ENCODE measurements around the gene NTN3.

Gene NTN3

GRCh38 chr16:2466667-2467527, 4.2 kb upstream of the NTN3 start:
- no peak for FAIRE-seq

GRCh38 chr16:2467528-2468232, 3.4 kb upstream of the NTN3 start:
- no peak for FAIRE-seq

- FAIRE-seq, result no peak
Observed at GRCh38 chr16:2468233-2468724, 2.8 kb upstream of the NTN3 start.

- no peak for FAIRE-seq
Observed at GRCh38 chr16:2468725-2469398, 2.2 kb upstream of the NTN3 start.

- no peak for FAIRE-seq
Observed at GRCh38 chr16:2469399-2470233, 1.5 kb upstream of the NTN3 start.

GRCh38 chr16:2470234-2470601, 879 bp upstream of the NTN3 start:
- FAIRE-seq, result no peak

- no peak for FAIRE-seq
Observed at GRCh38 chr16:2470603-2471015, 488 bp upstream of the NTN3 start.

- no peak for FAIRE-seq
Observed at GRCh38 chr16:2471653-2472487, 773 bp downstream of the NTN3 start.

- FAIRE-seq, result no peak
Observed at GRCh38 chr16:2472488-2472864, 1.4 kb downstream of the NTN3 start.

GRCh38 chr16:2472885-2473445, 1.9 kb downstream of the NTN3 start:
- FAIRE-seq, result no peak

- FAIRE-seq, result no peak
Observed at GRCh38 chr16:2473446-2473926, 2.4 kb downstream of the NTN3 start.

GRCh38 chr16:2473999-2474876, 3.1 kb downstream of the NTN3 start:
- no peak for FAIRE-seq

- no peak for FAIRE-seq
Observed at GRCh38 chr16:2474877-2475412, 3.8 kb downstream of the NTN3 start, which contains the start of gene TBC1D24. TSS of gene TBC1D24 (plus strand) at chr16:2475127. CDS start at chr16:2496149, 21,022 bp downstream.

GRCh38 chr16:2475413-2476344, 4.6 kb downstream of the NTN3 start:
- no peak for FAIRE-seq

- FAIRE-seq, result no peak
Observed at GRCh38 chr16:2476345-2476720, 5.2 kb downstream of the NTN3 start.

- FAIRE-seq, result no peak
Observed at GRCh38 chr16:2476741-2477140, 5.6 kb downstream of the NTN3 start.

- FAIRE-seq, result no peak
Observed at GRCh38 chr16:2477327-2477726, 6.2 kb downstream of the NTN3 start.

GRCh38 chr16:2478279-2478678, 7.2 kb downstream of the NTN3 start:
- no peak for FAIRE-seq
